Activated CD8-positive, alpha-beta T cell treated with anti-CD3 and anti-CD28 coated beads for 36 hours (primary cell): ENCODE measurements around the gene CCDC127. TPM values are rescaled to one million over a fixed set of nuclear protein-coding genes. Genes with fewer than 3 reads are reported as not detected.
A peak's percentile ranks its signal among the peaks of the same experiment; 100 is the strongest.

Experiments used
- ATAC-seq: fragments of 200-7000 bp; cut with Tn5 transposase; one replicate; pipeline ENCODE4 v1.10.0; 2021; ENCODE audit warnings: mild to moderate bottlenecking, moderate library complexity
- CTCF ChIA-PET: fragments of 350-600 bp; sonication (Branson Sonifier 250); formaldehyde crosslinking; loops from one replicate; lab custom pipeline; 2021; ENCODE audit warnings: antibody characterized with exemption; lab: Charles Lee
- POLR2A ChIA-PET: fragments of 350-600 bp; sonication (Branson Sonifier 250); formaldehyde crosslinking; loops from one replicate; lab custom pipeline; 2021; ENCODE audit warnings: antibody characterized with exemption; lab: Charles Lee
- DNase-seq: peaks from one replicate; pipeline ENCODE4 v3.0.0-alpha.2; 2020
- H3K27ac Mint-ChIP-seq: one replicate; pipeline ENCODE4 v1.8.0; 2021; ENCODE audit warnings: mild to moderate bottlenecking, mixed read lengths
- H3K27me3 Mint-ChIP-seq: one replicate; pipeline ENCODE4 v1.8.0; 2021; ENCODE audit warnings: mixed read lengths
- H3K36me3 Mint-ChIP-seq: one replicate; pipeline ENCODE4 v1.8.0; 2021; ENCODE audit warnings: low read depth, mixed read lengths
- H3K4me1 Mint-ChIP-seq: one replicate; pipeline ENCODE4 v1.8.0; 2021; ENCODE audit warnings: low read depth, mixed read lengths
- H3K4me3 Mint-ChIP-seq: one replicate; pipeline ENCODE4 v1.8.0; 2021; ENCODE audit warnings: mild to moderate bottlenecking, moderate library complexity, mixed read lengths
- H3K9me3 Mint-ChIP-seq: one replicate; pipeline ENCODE4 v1.8.0; 2021; ENCODE audit warnings: mixed read lengths
- CTCF ChIP-seq: fragments of 200-600 bp; IDR thresholded peaks from one replicate; pipeline ENCODE4 v1.8.0; 2022; ENCODE audit warnings: antibody characterized with exemption, mild to moderate bottlenecking
- intact Hi-C: fragments of 100-400 bp; cut with micrococcal nuclease; formaldehyde crosslinking; loops from one replicate; pipeline ENCODE4 v1.10.0; 2022
- total RNA-seq, 2 experiments: library from RNA; stranded (reverse); gene quantifications; one replicate each; pipeline ENCODE4 v1.2.3, GENCODE V29; 2021

The CCDC127 gene
- total RNA-seq, 2 experiments from 2014 or later, result 4.2 to 4.3 TPM

DNA sequence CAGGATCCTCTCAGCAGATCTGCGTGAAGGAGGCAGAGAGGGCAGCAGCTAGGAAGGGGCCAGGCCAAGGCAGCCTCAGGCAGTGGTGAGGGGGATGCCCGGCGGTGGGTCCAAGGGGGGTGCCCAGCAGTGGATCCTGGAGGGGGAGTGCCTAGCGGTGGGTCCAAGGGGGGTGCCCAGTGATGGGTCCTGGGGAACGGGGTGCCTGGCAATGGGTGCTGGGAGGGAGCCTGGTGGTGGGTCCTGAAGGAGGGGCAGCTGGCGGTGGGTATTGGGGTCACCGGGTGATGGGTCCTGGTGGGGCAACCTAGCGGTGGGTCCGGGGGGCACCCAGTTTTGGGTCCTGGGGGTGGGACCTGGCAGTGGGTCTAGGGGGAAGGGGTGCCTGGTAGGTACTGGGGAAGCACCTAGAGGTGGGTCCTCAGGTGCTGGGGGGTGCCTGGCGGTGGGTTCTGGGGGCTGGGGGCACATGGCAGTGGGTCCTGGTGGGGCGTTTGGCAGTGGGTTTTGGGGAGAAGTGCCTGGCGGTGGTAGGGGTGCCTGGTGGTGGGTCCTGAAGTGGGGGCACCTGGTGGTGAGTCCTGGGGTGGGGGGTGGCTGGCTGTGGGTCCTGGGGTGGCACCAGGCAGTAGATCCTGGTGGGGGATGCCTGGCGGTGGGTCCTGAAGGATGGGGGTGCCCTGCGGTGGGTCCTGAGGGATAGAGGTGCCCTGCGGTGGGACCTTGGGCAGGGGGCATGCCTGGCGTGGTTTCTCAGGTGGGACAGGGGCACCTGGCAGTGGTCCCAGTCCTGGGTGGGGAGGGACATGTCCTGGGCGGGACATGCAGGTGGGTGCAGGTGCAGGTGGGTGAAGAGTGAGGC, 24.8 kb downstream of the CCDC127 start:
- ATAC-seq (no peak), DNase-seq (no peak)
- ChIA-PET POLR2A (no interaction called here), CTCF (interaction anchor here (5.4 kb wide), 1 partner anchor 9 kb away, joined by 21 read pairs; no protein-coding TSS in a partner anchor)
- Mint-ChIP-seq H3K27ac (no peak overlapping the region), H3K27me3 (no peaks in the 10 kb centered on the region), H3K4me3 (no peak overlapping the region), H3K36me3 (no peaks in the 10 kb centered on the region), H3K9me3 (no peaks in the 10 kb centered on the region), H3K4me1 (peaks cover 13% of the 10 kb centered on the region)
- no peak for TF ChIP-seq CTCF
- intact Hi-C loops, result no loop called here

DNA sequence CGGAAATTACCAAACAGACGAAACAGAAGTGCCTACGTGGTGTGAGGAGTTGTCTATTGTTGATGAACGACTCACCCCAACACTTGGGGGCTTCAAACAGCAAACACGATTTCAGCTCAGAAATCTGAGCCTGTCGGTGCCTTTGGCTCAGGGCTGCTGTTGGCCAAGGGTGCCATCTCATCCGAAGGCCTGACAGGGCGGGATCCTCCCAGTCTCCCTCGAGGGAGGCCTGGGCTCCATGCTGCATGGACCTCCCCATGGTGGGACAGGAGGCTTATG, 25.3 kb downstream of the CCDC127 start:
- Mint-ChIP-seq H3K27me3 (no peaks in the 10 kb centered on the region), H3K9me3 (no peaks in the 10 kb centered on the region), H3K4me1 (peaks cover 15% of the 10 kb centered on the region), H3K27ac (no peak overlapping the region), H3K36me3 (no peaks in the 10 kb centered on the region), H3K4me3 (no peak overlapping the region)
- DNase-seq, result no peak
- ChIA-PET CTCF (interaction anchor here (5.4 kb wide), 1 partner anchor 9 kb away, joined by 21 read pairs; no protein-coding TSS in a partner anchor), POLR2A (no interaction called here)
- intact Hi-C loops, result no loop called here
- TF ChIP-seq CTCF, result no peak
- no peak for ATAC-seq

DNA sequence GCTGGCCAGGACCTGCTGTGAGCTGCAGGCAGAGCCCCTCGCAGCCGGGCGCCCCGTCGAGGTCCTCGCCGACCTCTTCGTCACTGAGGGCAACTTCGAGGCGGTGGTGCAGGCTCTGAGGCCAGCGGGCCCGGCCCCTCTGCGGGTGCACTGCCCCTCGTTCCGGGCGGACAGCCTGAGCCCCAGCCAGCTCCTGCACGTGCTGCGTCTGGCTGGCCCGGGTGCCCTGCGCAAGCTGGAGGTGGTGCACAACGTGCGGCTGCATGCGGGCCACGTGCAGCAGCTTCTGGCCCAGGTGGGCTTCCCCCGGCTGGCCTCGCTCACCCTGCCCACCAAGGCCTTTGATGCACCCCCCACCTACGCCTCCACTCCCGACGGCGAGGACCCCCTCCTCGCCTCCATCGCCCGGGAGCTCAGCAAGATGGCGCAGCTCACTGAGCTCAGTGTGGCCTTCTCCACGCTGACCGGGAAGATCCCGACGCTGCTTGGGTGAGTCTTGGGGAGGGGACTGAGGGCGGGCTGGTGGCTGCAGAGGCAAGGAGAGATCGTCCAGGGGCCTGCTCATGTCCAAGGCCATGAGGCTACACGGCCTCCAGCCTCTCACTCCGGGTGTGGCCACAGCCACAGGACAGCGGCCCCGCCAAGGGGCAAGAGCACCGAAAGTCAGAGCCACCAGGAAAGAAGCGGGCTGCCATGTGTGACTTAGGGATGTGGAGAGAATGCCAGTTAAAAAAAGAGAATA, 25.8 kb downstream of the CCDC127 start:
- no peak for TF ChIP-seq CTCF
- Mint-ChIP-seq H3K27ac (no peak overlapping the region), H3K4me3 (no peak overlapping the region), H3K36me3 (no peaks in the 10 kb centered on the region), H3K4me1 (peaks cover 15% of the 10 kb centered on the region), H3K27me3 (no peaks in the 10 kb centered on the region), H3K9me3 (no peaks in the 10 kb centered on the region)
- CTCF ChIA-PET, result interaction anchor here (5.4 kb wide), 1 partner anchor 10 kb away, joined by 21 read pairs; no protein-coding TSS in a partner anchor
- POLR2A ChIA-PET, result no interaction called here
- ATAC-seq (no peak), DNase-seq (no peak)
- intact Hi-C loops, result no loop called here

DNA sequence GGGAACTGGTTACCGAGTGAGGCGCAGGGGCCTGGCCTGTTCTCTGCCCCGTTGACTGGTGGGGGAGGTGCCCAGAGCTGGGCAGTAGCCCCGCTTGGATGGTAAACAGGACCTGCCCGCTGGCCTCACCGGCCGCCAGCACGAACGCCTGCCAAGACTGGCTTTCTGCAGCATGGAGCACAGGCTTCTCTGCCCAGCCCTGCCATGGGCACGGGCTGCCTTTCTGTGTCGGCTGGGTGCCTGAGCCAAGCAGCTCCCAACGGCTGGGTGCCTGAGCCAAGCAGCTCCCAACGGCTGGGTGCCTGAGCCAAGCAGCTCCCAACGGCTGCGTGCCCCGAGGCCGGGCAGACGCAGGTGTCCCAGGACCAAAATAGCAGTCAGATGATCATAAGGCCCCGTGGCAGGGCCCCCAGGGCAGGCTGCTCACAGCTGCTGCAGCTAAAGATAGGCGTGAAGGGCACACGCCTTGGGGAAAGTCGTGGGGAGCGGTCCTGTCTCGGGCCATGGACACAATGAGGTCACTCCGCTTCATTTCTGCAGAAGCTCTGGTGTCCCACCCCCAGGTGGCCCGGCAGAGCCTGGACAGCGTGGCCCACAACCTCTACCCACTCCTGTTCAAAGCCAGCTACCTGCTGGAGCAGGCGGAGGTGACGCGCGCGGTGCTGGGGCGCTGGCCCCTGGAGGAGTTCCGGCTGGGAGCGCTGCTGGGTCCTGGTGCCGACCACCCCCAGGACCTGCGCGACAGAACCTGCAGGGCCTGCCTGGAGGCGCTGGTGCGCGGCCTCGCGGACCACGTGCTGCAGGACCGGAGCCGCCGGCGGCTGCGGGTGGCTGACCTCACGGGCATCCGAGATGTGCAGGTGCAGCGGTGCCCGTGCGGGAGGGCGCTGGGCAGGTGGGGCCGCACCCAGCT, 26.7 kb downstream of the CCDC127 start, which contains the start of gene LRRC14B:
TSS of gene LRRC14B (plus strand) at position 460 of the 913 bp plus-strand sequence. CDS start at position 504, 44 bp downstream.
- Mint-ChIP-seq H3K27me3 (no peaks in the 10 kb centered on the region), H3K27ac (no peak within 1 kb of the TSS)

More for the DNA sequence above, 26.7 kb downstream of the CCDC127 start, which contains the start of gene LRRC14B:
- no peak for ATAC-seq
- Mint-ChIP-seq H3K36me3 (no peaks in the 10 kb centered on the region), H3K9me3 (no peaks in the 10 kb centered on the region), H3K4me3 (peak within 1 kb of the TSS; percentile 24), H3K4me1 (peaks cover 15% of the 10 kb centered on the region)
- peak; percentile 32 for DNase-seq
- no peak for TF ChIP-seq CTCF
- intact Hi-C loops, result no loop called here
- ChIA-PET CTCF (interaction anchor here (1.2 to 5.4 kb wide), 2 partner anchors 11 to 126 kb away, joined by 3 to 21 read pairs; no protein-coding TSS in a partner anchor), POLR2A (no interaction called here)
